ENCODE results near the gene GPR180. TPM values are rescaled to one million over a fixed set of nuclear protein-coding genes. Genes with fewer than 3 reads are reported as not detected.

The GPR180 gene
- total RNA-seq, 1 donor from 2014 or later = 6.5 TPM

DNA sequence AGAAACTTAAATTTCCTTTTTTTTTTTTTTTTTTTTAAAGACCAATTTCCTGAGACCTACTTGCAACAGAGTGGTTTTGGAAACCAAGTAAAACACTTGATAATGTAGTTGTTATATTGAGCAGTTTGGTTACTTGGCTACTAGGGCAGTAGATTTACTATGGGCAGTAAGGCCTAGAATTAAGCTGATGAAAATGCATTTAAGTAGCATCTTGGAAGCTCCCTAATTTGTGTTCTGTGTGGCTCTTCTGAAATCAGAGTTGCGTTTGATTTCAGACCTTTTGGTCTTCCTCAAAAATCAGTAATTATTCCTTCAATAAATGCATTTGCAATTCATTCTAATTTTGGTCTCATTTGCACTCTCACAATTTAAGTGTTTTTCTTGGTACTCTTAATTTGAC is 810 bp downstream of the GPR180 start:
- no peaks in the 10 kb centered on the region for H3K27me3 Mint-ChIP-seq (ENCODE audit: unreplicated experiment)
- peak overlapping the region; percentile 86 for H3K4me3 Mint-ChIP-seq (ENCODE audit: unreplicated experiment)
- no peaks in the 10 kb centered on the region for H3K9me3 Mint-ChIP-seq (ENCODE audit: unreplicated experiment)
- DNase-seq (ENCODE audit: extremely low spot score, unreplicated experiment) = no peak
- H3K36me3 Mint-ChIP-seq (ENCODE audit: unreplicated experiment) = peaks cover 16% of the 10 kb centered on the region
- peak overlapping the region; percentile 88 for H3K27ac Mint-ChIP-seq (ENCODE audit: unreplicated experiment)
- H3K4me1 Mint-ChIP-seq (ENCODE audit: unreplicated experiment) = peaks cover 23% of the 10 kb centered on the region
- TF ChIP-seq, protein P1, sequence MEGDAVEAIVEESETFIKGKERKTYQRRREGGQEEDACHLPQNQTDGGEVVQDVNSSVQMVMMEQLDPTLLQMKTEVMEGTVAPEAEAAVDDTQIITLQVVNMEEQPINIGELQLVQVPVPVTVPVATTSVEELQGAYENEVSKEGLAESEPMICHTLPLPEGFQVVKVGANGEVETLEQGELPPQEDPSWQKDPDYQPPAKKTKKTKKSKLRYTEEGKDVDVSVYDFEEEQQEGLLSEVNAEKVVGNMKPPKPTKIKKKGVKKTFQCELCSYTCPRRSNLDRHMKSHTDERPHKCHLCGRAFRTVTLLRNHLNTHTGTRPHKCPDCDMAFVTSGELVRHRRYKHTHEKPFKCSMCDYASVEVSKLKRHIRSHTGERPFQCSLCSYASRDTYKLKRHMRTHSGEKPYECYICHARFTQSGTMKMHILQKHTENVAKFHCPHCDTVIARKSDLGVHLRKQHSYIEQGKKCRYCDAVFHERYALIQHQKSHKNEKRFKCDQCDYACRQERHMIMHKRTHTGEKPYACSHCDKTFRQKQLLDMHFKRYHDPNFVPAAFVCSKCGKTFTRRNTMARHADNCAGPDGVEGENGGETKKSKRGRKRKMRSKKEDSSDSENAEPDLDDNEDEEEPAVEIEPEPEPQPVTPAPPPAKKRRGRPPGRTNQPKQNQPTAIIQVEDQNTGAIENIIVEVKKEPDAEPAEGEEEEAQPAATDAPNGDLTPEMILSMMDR (IDR thresholded peaks at IDR 0.05) = no peak

DNA sequence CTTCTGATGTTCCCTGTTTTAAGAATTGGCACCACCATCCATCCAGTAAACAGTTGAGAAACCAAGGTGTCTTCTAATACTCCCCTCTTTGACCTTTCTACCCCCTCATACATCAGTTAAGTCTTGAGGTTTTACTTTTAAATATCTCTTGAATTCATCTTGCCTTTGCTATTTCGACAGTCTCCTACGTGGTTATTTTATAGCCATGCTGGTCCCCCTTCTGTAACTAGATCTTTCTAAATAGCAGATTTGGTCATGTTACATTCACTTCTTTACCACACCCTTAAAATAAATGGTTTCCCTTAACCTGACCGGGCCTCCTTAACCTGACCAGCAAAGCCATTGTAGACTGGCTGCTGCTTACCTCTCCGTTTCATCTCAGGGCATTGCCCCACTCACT is 5.4 kb downstream of the GPR180 start:
- H3K4me1 Mint-ChIP-seq (ENCODE audit: unreplicated experiment) = peaks cover 21% of the 10 kb centered on the region
- TF ChIP-seq, protein P1 (IDR thresholded peaks at IDR 0.05) = no peak
- no peaks in the 10 kb centered on the region for H3K27me3 Mint-ChIP-seq (ENCODE audit: unreplicated experiment)
- H3K27ac Mint-ChIP-seq (ENCODE audit: unreplicated experiment) = no peak overlapping the region
- H3K4me3 Mint-ChIP-seq (ENCODE audit: unreplicated experiment) = no peak overlapping the region
- no peaks in the 10 kb centered on the region for H3K9me3 Mint-ChIP-seq (ENCODE audit: unreplicated experiment)
- DNase-seq (ENCODE audit: extremely low spot score, unreplicated experiment) = no peak
- peaks cover 31% of the 10 kb centered on the region for H3K36me3 Mint-ChIP-seq (ENCODE audit: unreplicated experiment)

- peaks cover 32% of the 10 kb centered on the region for H3K36me3 Mint-ChIP-seq (ENCODE audit: unreplicated experiment)
- H3K4me3 Mint-ChIP-seq (ENCODE audit: unreplicated experiment) = no peak overlapping the region
- DNase-seq (ENCODE audit: extremely low spot score, unreplicated experiment) = no peak
- no peaks in the 10 kb centered on the region for H3K27me3 Mint-ChIP-seq (ENCODE audit: unreplicated experiment)
- no peak overlapping the region for H3K27ac Mint-ChIP-seq (ENCODE audit: unreplicated experiment)
- TF ChIP-seq, protein P1 (IDR thresholded peaks at IDR 0.05) = no peak
- H3K9me3 Mint-ChIP-seq (ENCODE audit: unreplicated experiment) = no peaks in the 10 kb centered on the region
- H3K4me1 Mint-ChIP-seq (ENCODE audit: unreplicated experiment) = peaks cover 15% of the 10 kb centered on the region
Observed at GRCh38 chr13:94607939-94608338, 6.3 kb downstream of the GPR180 start.

DNA sequence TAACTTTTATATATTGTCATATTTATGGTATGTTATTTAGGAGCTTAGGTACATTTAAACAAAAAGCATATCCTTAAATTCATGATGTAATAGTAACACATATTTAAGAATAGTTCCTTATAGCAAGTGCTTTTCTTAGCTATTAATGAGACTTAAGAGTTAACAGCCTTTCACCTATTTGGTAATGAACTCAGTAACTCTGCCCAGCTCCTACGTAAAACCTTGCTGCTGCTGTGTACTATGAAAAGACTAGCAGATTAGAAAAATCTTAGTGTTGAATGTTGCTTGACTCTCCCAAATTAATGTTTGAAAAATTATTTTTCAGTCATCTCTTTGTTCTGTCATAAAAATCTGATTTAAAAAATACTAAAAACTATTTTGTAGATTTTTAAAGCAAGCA is 6.9 kb downstream of the GPR180 start:
- Mint-ChIP-seq H3K4me1 (ENCODE audit: unreplicated experiment) (peaks cover 10% of the 10 kb centered on the region), H3K36me3 (ENCODE audit: unreplicated experiment) (peaks cover 37% of the 10 kb centered on the region), H3K27ac (ENCODE audit: unreplicated experiment) (no peak overlapping the region), H3K27me3 (ENCODE audit: unreplicated experiment) (no peaks in the 10 kb centered on the region), H3K9me3 (ENCODE audit: unreplicated experiment) (no peaks in the 10 kb centered on the region), H3K4me3 (ENCODE audit: unreplicated experiment) (no peak overlapping the region)
- TF ChIP-seq, protein P1 (IDR thresholded peaks at IDR 0.05) = no peak
- no peak for DNase-seq (ENCODE audit: extremely low spot score, unreplicated experiment)

GRCh38 chr13:94609196-94609595 is 7.5 kb downstream of the GPR180 start:
- Mint-ChIP-seq H3K4me1 (ENCODE audit: unreplicated experiment) (peaks cover 8% of the 10 kb centered on the region), H3K9me3 (ENCODE audit: unreplicated experiment) (no peaks in the 10 kb centered on the region), H3K36me3 (ENCODE audit: unreplicated experiment) (peaks cover 38% of the 10 kb centered on the region), H3K27ac (ENCODE audit: unreplicated experiment) (no peak overlapping the region), H3K4me3 (ENCODE audit: unreplicated experiment) (no peak overlapping the region), H3K27me3 (ENCODE audit: unreplicated experiment) (no peaks in the 10 kb centered on the region)
- TF ChIP-seq, protein P1 (IDR thresholded peaks at IDR 0.05) = no peak
- DNase-seq (ENCODE audit: extremely low spot score, unreplicated experiment) = no peak
